IMR-90 (cell line): ENCODE data around the gene VGF. TPM values are rescaled to one million over a fixed set of nuclear protein-coding genes. Genes with fewer than 3 reads are reported as not detected.

Experiments
- ATAC-seq: fragments of 200-7000 bp; cut with Tn5 transposase; 2 replicates; pipeline ENCODE4 v1.9.1; 2020; ENCODE audit warnings: low read depth, mild to moderate bottlenecking, moderate library complexity
- BruUV-seq: library from RNA; stranded (reverse); fragments of 400-500 nt; replicated peaks from 2 replicates; lab custom pipeline; 2021; lab: Mats Ljungman, UMichigan
- CTCF ChIA-PET: fragments of 300-600 bp; formaldehyde crosslinking; extraction: SDS; loops from one replicate; lab custom pipeline; 2021; ENCODE audit warnings: antibody characterized with exemption; lab: Yijun Ruan, JAX
- POLR2A ChIA-PET: fragments of 300-600 bp; sonication (Branson Sonifier 250); formaldehyde crosslinking; loops from one replicate; lab custom pipeline; 2022; ENCODE audit warnings: antibody characterized with exemption; ENCODE audit not compliant: unreplicated experiment; lab: Charles Lee
- DNase-seq: peaks from one replicate; pipeline ENCODE4 v3.0.0; 2013
- H2AFZ ChIP-seq: replicated peaks from 2 replicates; pipeline ENCODE3; 2013; ENCODE audit warnings: low read length, mild to moderate bottlenecking; ENCODE audit not compliant: poor library complexity
- H2AK5ac ChIP-seq: 2 replicates; pipeline ENCODE4 v1.6.1; 2013; ENCODE audit warnings: low read depth, low read length, inconsistent platforms
- H2AK9ac ChIP-seq: replicated peaks from 2 replicates; pipeline ENCODE3; 2013; ENCODE audit warnings: mild to moderate bottlenecking, low read depth, low read length, moderate library complexity; ENCODE audit not compliant: poor library complexity
- H2BK120ac ChIP-seq: 2 replicates; pipeline ENCODE4 v1.6.1; 2013; ENCODE audit warnings: low read depth, low read length, inconsistent platforms
- H2BK15ac ChIP-seq: 3 replicates; pipeline ENCODE4 v1.6.1; 2013; ENCODE audit warnings: low read depth, low read length, inconsistent platforms
- H2BK20ac ChIP-seq: 2 replicates; pipeline ENCODE4 v1.6.1; 2013; ENCODE audit warnings: low read depth, mild to moderate bottlenecking, inconsistent platforms, low read length, moderate library complexity
- H2BK5ac ChIP-seq: 2 replicates; pipeline ENCODE4 v1.6.1; 2013; ENCODE audit warnings: mild to moderate bottlenecking, low read depth, low read length, inconsistent platforms; ENCODE audit not compliant: poor library complexity, severe bottlenecking
- H3K14ac ChIP-seq: replicated peaks from 2 replicates; pipeline ENCODE4 v1.6.1; 2013; ENCODE audit warnings: low read depth, low read length, inconsistent platforms
- H3K18ac ChIP-seq: 2 replicates; pipeline ENCODE4 v1.6.1; 2013; ENCODE audit warnings: low read depth, low read length, control low read depth
- H3K23ac ChIP-seq: 2 replicates; pipeline ENCODE4 v1.6.1; 2013; ENCODE audit warnings: low read depth, low read length, inconsistent platforms
- H3K27ac ChIP-seq: 2 replicates; pipeline ENCODE4 v1.5.1; 2013; ENCODE audit warnings: mild to moderate bottlenecking, control low read depth, low read length; ENCODE audit not compliant: insufficient read depth
- H3K27me3 ChIP-seq: 2 replicates; pipeline ENCODE4 v1.6.1; 2013; ENCODE audit warnings: low read length; ENCODE audit not compliant: control insufficient read depth, insufficient read depth
- H3K36me3 ChIP-seq: 2 replicates; pipeline ENCODE4 v1.6.1; 2013; ENCODE audit warnings: low read length, mixed read lengths; ENCODE audit not compliant: control insufficient read depth, insufficient read depth
- H3K4ac ChIP-seq: 2 replicates; pipeline ENCODE4 v1.6.1; 2013; ENCODE audit warnings: low read depth, low read length, inconsistent platforms
- H3K4me1 ChIP-seq: 2 replicates; pipeline ENCODE4 v1.6.1; 2013; ENCODE audit warnings: low read length, mixed read lengths; ENCODE audit not compliant: control insufficient read depth, insufficient read depth
- H3K4me2 ChIP-seq: 2 replicates; pipeline ENCODE4 v1.6.1; 2013; ENCODE audit warnings: low read depth, mild to moderate bottlenecking, control low read depth, low read length, moderate library complexity
- H3K4me3 ChIP-seq: 2 replicates; pipeline ENCODE4 v1.5.1; 2013; ENCODE audit warnings: low read depth, mild to moderate bottlenecking, control low read depth, low read length, moderate library complexity; ENCODE audit not compliant: insufficient read depth
- H3K56ac ChIP-seq: 2 replicates; pipeline ENCODE4 v1.6.1; 2013; ENCODE audit warnings: low read length, inconsistent platforms; ENCODE audit not compliant: insufficient read depth; ENCODE audit errors: extremely low read depth
- H3K79me1 ChIP-seq, 2 experiments: 2 replicates each; pipeline ENCODE4 v1.6.1; 2013; ENCODE audit warnings: low read length in 2 of 2, inconsistent platforms in 1 of 2, low read depth in 1 of 2
- H3K9ac ChIP-seq: 2 replicates; pipeline ENCODE4 v1.6.1; 2013; ENCODE audit warnings: low read depth, low read length, control low read depth
- H3K9me1 ChIP-seq: 2 replicates; pipeline ENCODE4 v1.6.1; 2013; ENCODE audit warnings: low read length, inconsistent platforms; ENCODE audit not compliant: insufficient read depth
- H3K9me3 ChIP-seq: 2 replicates; pipeline ENCODE4 v1.6.1; 2013; ENCODE audit warnings: low read length; ENCODE audit not compliant: control insufficient read depth, insufficient read depth
- H4K20me1 ChIP-seq: 2 replicates; pipeline ENCODE4 v1.6.1; 2013; ENCODE audit warnings: low read length, inconsistent platforms; ENCODE audit not compliant: insufficient read depth
- H4K5ac ChIP-seq: 2 replicates; pipeline ENCODE4 v1.6.1; 2013; ENCODE audit warnings: mild to moderate bottlenecking, low read depth, low read length, control low read depth
- H4K8ac ChIP-seq, 2 experiments: 2 replicates each; pipeline ENCODE4 v1.6.1; 2013; ENCODE audit warnings: low read depth in 2 of 2, low read length in 2 of 2, control low read depth in 1 of 2, inconsistent platforms in 1 of 2
- H4K91ac ChIP-seq: 2 replicates; pipeline ENCODE4 v1.6.1; 2013; ENCODE audit warnings: low read depth, low read length, inconsistent platforms; ENCODE audit not compliant: insufficient read depth
- BHLHE40 ChIP-seq: fragments of 150-350 bp; IDR thresholded peaks from 2 replicates; pipeline ENCODE4 v1.6.1; 2016; ENCODE audit warnings: mild to moderate bottlenecking, low read depth, low read length
- CEBPB ChIP-seq: IDR thresholded peaks from 2 replicates; pipeline ENCODE4 v1.6.1; 2012; ENCODE audit warnings: low read depth, low read length, improper control_type of control experiment
- CHD1 ChIP-seq: IDR thresholded peaks from 2 replicates; pipeline ENCODE4 v1.6.1; 2012; ENCODE audit warnings: low read depth, low read length, improper control_type of control experiment
- FOS ChIP-seq: fragments of 150-350 bp; IDR thresholded peaks from 2 replicates; pipeline ENCODE4 v1.6.1; 2016; ENCODE audit warnings: low read depth, low read length
- MAFK ChIP-seq: IDR thresholded peaks from 2 replicates; pipeline ENCODE4 v1.6.1; 2012; ENCODE audit warnings: low read depth, low read length, improper control_type of control experiment
- MAZ ChIP-seq: IDR thresholded peaks from 2 replicates; pipeline ENCODE4 v1.6.1; 2012; ENCODE audit warnings: low read depth, mild to moderate bottlenecking, low read length, improper control_type of control experiment, moderate library complexity, borderline replicate concordance
- MXI1 ChIP-seq: IDR thresholded peaks from 2 replicates; pipeline ENCODE4 v1.6.1; 2012; ENCODE audit warnings: low read depth, mild to moderate bottlenecking, low read length, moderate library complexity, borderline replicate concordance
- NFE2L2 ChIP-seq: fragments of 150-350 bp; IDR thresholded peaks from 2 replicates; pipeline ENCODE4 v1.6.1; 2016; ENCODE audit warnings: low read depth, mild to moderate bottlenecking, low read length
- POLR2A ChIP-seq: IDR thresholded peaks from 2 replicates; pipeline ENCODE4 v1.6.1; 2012; ENCODE audit warnings: mild to moderate bottlenecking, low read depth, low read length
- RAD21 ChIP-seq: IDR thresholded peaks from 2 replicates; pipeline ENCODE4 v1.6.1; 2012; ENCODE audit warnings: low read length, improper control_type of control experiment
- RCOR1 ChIP-seq: IDR thresholded peaks from 2 replicates; pipeline ENCODE4 v1.6.1; 2012; ENCODE audit warnings: mild to moderate bottlenecking, low read length, improper control_type of control experiment; ENCODE audit not compliant: insufficient replicate concordance
- RFX5 ChIP-seq: IDR thresholded peaks from 2 replicates; pipeline ENCODE4 v1.8.0; 2012; ENCODE audit warnings: low read depth, mild to moderate bottlenecking, low read length, moderate library complexity
- SMC3 ChIP-seq: fragments of 150-350 bp; IDR thresholded peaks from 2 replicates; pipeline ENCODE4 v1.6.1; 2016; ENCODE audit warnings: low read depth, mild to moderate bottlenecking, antibody characterized with exemption, low read length, moderate library complexity
- WGBS, 2 experiments: methylation state at CpG; one replicate each; pipeline versions ENCODE4 v1.1.5 to v1.1.7; 2013; ENCODE audit warnings: missing lambda C conversion rate in 2 of 2; ENCODE audit not compliant: insufficient read length in 1 of 2; ENCODE audit errors: extremely low coverage in 2 of 2; 5-methylcytosine and 5-hydroxymethylcytosine counted together
- dilution Hi-C: fragments of 300-500 bp; cut with HindIII; formaldehyde crosslinking; loops from one replicate; pipeline ENCODE4 v1.14.3; 2018; ENCODE audit warnings: low sequenced_read_pairs; ENCODE audit not compliant: unreplicated experiment
- in situ Hi-C: fragments of 300-500 bp; cut with MboI; formaldehyde crosslinking; loops from 3 replicates; pipeline ENCODE4 v1.14.3; 2019; ENCODE audit warnings: low sequenced_read_pairs, inconsistent platforms, mixed read lengths
- intact Hi-C: fragments of 100-400 bp; cut with micrococcal nuclease; formaldehyde crosslinking; loops from 2 replicates; pipeline ENCODE4 v1.10.0; 2022
- polyA plus RNA-seq, 3 experiments: library from polyadenylated mRNA; depleted of rRNA; stranded (reverse); fragments of >200 nt; gene quantifications; 2 replicates each; pipeline ENCODE4 v1.2.3, GENCODE V29; 2012; ENCODE audit warnings: low replicate concordance in 1 of 3
- total RNA-seq: library from RNA; depleted of rRNA; stranded (reverse); fragments of >200 nt; gene quantifications from 2 replicates; pipeline ENCODE4 v1.2.3, GENCODE V29; 2012
- TF ChIP-seq, protein P1 (sequence below): fragments of 150-350 bp; IDR thresholded peaks from 2 replicates; pipeline ENCODE4 v1.6.1; 2016; ENCODE audit warnings: low read depth, mild to moderate bottlenecking, low read length, moderate library complexity, borderline replicate concordance
- TF ChIP-seq, protein P2 (sequence below): fragments of 150-350 bp; IDR thresholded peaks from 2 replicates; pipeline ENCODE4 v1.6.1; 2017; ENCODE audit warnings: mild to moderate bottlenecking, antibody characterized with exemption, low read length, low read depth
- TF ChIP-seq, protein P3 (sequence below): conservative IDR thresholded peaks from 2 replicates; pipeline ENCODE4 v1.5.1; 2012; ENCODE audit warnings: mild to moderate bottlenecking, low read depth, low read length, improper control_type of control experiment

Gene VGF
- total and polyA plus RNA-seq, 2 of the 4 experiments (the other 2 are of a cell fraction) = 0.18 to 0.50 TPM

DNA sequence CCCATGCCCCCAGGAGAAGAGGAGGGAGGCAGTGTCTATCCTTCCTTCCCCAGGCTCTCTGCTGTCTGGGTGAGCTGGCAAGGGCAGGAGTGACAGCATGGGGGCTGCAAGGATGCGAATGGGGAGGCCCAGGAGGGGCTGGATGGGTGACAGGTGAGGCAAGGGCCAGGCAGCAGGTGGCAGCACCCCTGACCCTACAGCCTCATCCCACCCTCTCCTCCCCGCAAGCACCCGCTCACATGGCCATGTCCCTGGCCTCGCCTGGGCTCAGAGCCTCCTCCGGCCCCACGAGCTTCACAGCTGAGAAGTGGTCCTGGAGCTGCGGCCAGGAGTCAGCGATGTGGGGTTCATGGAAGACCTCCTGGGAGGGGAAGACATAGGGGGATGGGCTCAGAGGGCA is 46.6 kb upstream of the VGF start:
- H4K5ac ChIP-seq = no peak overlapping the region
- no peak overlapping the region for H4K8ac ChIP-seq
- CTCF ChIA-PET = no interaction called here
- no peaks in the 10 kb centered on the region for H3K27me3 ChIP-seq
- H3K79me1 ChIP-seq = peaks cover 9 to 23% of the 10 kb centered on the region in 2 experiments; a peak in 3 of 4 replicates
- H3K27ac ChIP-seq = no peak overlapping the region
- no peak overlapping the region for H3K4me2 ChIP-seq
- H3K4ac ChIP-seq = no peak overlapping the region
- no peak overlapping the region for H2BK120ac ChIP-seq
- H3K36me3 ChIP-seq = peaks cover 52% of the 10 kb centered on the region
- H3K4me1 ChIP-seq = peaks cover 9% of the 10 kb centered on the region
- no peak for TF ChIP-seq FOS
- no peak for TF ChIP-seq RFX5
- TF ChIP-seq RCOR1 = no peak
- TF ChIP-seq MXI1 = no peak
- TF ChIP-seq, protein P1, sequence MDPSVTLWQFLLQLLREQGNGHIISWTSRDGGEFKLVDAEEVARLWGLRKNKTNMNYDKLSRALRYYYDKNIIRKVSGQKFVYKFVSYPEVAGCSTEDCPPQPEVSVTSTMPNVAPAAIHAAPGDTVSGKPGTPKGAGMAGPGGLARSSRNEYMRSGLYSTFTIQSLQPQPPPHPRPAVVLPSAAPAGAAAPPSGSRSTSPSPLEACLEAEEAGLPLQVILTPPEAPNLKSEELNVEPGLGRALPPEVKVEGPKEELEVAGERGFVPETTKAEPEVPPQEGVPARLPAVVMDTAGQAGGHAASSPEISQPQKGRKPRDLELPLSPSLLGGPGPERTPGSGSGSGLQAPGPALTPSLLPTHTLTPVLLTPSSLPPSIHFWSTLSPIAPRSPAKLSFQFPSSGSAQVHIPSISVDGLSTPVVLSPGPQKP = no peak
- TF ChIP-seq, protein P2, sequence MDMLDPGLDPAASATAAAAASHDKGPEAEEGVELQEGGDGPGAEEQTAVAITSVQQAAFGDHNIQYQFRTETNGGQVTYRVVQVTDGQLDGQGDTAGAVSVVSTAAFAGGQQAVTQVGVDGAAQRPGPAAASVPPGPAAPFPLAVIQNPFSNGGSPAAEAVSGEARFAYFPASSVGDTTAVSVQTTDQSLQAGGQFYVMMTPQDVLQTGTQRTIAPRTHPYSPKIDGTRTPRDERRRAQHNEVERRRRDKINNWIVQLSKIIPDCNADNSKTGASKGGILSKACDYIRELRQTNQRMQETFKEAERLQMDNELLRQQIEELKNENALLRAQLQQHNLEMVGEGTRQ = no peak
- TF ChIP-seq BHLHE40 = no peak
- TF ChIP-seq, protein P3, sequence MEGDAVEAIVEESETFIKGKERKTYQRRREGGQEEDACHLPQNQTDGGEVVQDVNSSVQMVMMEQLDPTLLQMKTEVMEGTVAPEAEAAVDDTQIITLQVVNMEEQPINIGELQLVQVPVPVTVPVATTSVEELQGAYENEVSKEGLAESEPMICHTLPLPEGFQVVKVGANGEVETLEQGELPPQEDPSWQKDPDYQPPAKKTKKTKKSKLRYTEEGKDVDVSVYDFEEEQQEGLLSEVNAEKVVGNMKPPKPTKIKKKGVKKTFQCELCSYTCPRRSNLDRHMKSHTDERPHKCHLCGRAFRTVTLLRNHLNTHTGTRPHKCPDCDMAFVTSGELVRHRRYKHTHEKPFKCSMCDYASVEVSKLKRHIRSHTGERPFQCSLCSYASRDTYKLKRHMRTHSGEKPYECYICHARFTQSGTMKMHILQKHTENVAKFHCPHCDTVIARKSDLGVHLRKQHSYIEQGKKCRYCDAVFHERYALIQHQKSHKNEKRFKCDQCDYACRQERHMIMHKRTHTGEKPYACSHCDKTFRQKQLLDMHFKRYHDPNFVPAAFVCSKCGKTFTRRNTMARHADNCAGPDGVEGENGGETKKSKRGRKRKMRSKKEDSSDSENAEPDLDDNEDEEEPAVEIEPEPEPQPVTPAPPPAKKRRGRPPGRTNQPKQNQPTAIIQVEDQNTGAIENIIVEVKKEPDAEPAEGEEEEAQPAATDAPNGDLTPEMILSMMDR = no peak
- TF ChIP-seq SMC3 = no peak
- TF ChIP-seq MAFK = no peak
- no peak for TF ChIP-seq MAZ
- no peak for TF ChIP-seq CHD1
- no peak for TF ChIP-seq CEBPB
- TF ChIP-seq NFE2L2 = no peak
- no peak for TF ChIP-seq POLR2A
- TF ChIP-seq RAD21 = no peak
- WGBS, 2 experiments = no CpG with 5 or more reads among the region's 8 CpGs
- no TSS peak for BruUV-seq
- intact Hi-C loops (no loop called here), dilution Hi-C loops (no loop called here), in situ Hi-C loops (no loop called here)
- H2AK9ac ChIP-seq = no peak overlapping the region
- POLR2A ChIA-PET = interaction anchor here (0.6 kb wide), 1 partner anchor 18 kb away, joined by 3 read pairs; no protein-coding TSS in a partner anchor
- H4K20me1 ChIP-seq = no peaks in the 10 kb centered on the region; the same call in 1 of the 2 replicates
- no peak overlapping the region for H2AFZ ChIP-seq
- H3K18ac ChIP-seq = no peak overlapping the region
- H2BK15ac ChIP-seq = no peak overlapping the region
- H3K9me3 ChIP-seq = no peaks in the 10 kb centered on the region
- no peak overlapping the region for H2BK5ac ChIP-seq
- no peak overlapping the region for H3K23ac ChIP-seq
- H3K9me1 ChIP-seq = peaks cover 4% of the 10 kb centered on the region
- DNase-seq (no peak), ATAC-seq (no peak)
- H3K14ac ChIP-seq = no peak overlapping the region
- H3K56ac ChIP-seq = no peak overlapping the region
- no peak overlapping the region for H2BK20ac ChIP-seq
- no peak overlapping the region for H3K9ac ChIP-seq
- no peak overlapping the region for H2AK5ac ChIP-seq
- H4K91ac ChIP-seq = no peak overlapping the region
- no peak overlapping the region for H3K4me3 ChIP-seq
